Measurements from ENCODE around the gene EML1. TPM values are rescaled to one million over a fixed set of nuclear protein-coding genes. Genes with fewer than 3 reads are reported as not detected.

The EML1 gene
- total and polyA plus RNA-seq, 7 donors, result 3.1 to 40.4 (median 7.5) TPM

- no peaks in the 10 kb centered on the region for H3K9me3 ChIP-seq
- 51 to 62% (median 52%) methylated on average over 9 of the region's 9 CpGs for WGBS, 3 donors
- peak overlapping the region; percentile 6 for H3K27ac ChIP-seq
- no peak for TF ChIP-seq CTCF (IDR thresholded peaks at IDR 0.05)
- ATAC-seq (no peak), DNase-seq (no peak)
- intact Hi-C loops (cut with DNase I), result no loop called here
- H3K4me3 ChIP-seq, result no peak overlapping the region
- no peaks in the 10 kb centered on the region for H3K36me3 ChIP-seq (ENCODE audit: insufficient read depth in 1 of 2, low read depth in 1 of 2)
- no peaks in the 10 kb centered on the region for H3K27me3 ChIP-seq (ENCODE audit: insufficient read depth in 3 of 3, low read length in 2 of 3)
- H3K4me1 ChIP-seq, result peaks cover 50% of the 10 kb centered on the region
These were observed 40.6 kb upstream of the EML1 start for GRCh38 chr14:99752486-99753121.

- Histone ChIP-seq H3K36me3 (ENCODE audit: insufficient read depth in 1 of 2, low read depth in 1 of 2) (no peaks in the 10 kb centered on the region), H3K27ac (no peak overlapping the region), H3K4me1 (peaks cover 45% of the 10 kb centered on the region), H3K4me3 (no peak overlapping the region), H3K27me3 (ENCODE audit: insufficient read depth in 3 of 3, low read length in 2 of 3) (no peaks in the 10 kb centered on the region), H3K9me3 (no peaks in the 10 kb centered on the region)
- no peak for TF ChIP-seq CTCF (IDR thresholded peaks at IDR 0.05)
- 80 to 88% (median 85%) methylated on average over 14 to 16 of the region's 16 CpGs for WGBS, 3 donors
- DNase-seq (no peak), ATAC-seq (no peak)
- intact Hi-C loops (cut with DNase I), result no loop called here
These were observed 39.7 kb upstream of the EML1 start for GRCh38 chr14:99753225-99754140.

GRCh38 chr14:99754141-99755067, 38.8 kb upstream of the EML1 start:
- Histone ChIP-seq H3K27me3 (ENCODE audit: insufficient read depth in 3 of 3, low read length in 2 of 3) (no peaks in the 10 kb centered on the region), H3K27ac (no peak overlapping the region), H3K4me1 (peaks cover 46% of the 10 kb centered on the region), H3K36me3 (ENCODE audit: insufficient read depth in 1 of 2, low read depth in 1 of 2) (no peaks in the 10 kb centered on the region), H3K4me3 (no peak overlapping the region), H3K9me3 (no peaks in the 10 kb centered on the region)
- ATAC-seq, result peak in 1 of 4 donors; percentile 16
- 59 to 75% (median 60%) methylated on average over 24 of the region's 24 CpGs for WGBS, 3 donors
- intact Hi-C loops (cut with DNase I), result loop anchor here in 1 of 2 donors (5.0 kb wide), 1 partner anchor 38 kb away; the partner anchor contains the start of gene EML1
- TF ChIP-seq CTCF (IDR thresholded peaks at IDR 0.05), result no peak
- no peak for DNase-seq

- no peak for DNase-seq
- ATAC-seq, result no peak
These were observed 38.2 kb upstream of the EML1 start for GRCh38 chr14:99755068-99755405.

More at GRCh38 chr14:99755068-99755405, 38.2 kb upstream of the EML1 start:
- Histone ChIP-seq H3K9me3 (no peaks in the 10 kb centered on the region), H3K27me3 (ENCODE audit: insufficient read depth in 3 of 3, low read length in 2 of 3) (no peaks in the 10 kb centered on the region), H3K4me1 (peaks cover 40% of the 10 kb centered on the region), H3K36me3 (ENCODE audit: insufficient read depth in 1 of 2, low read depth in 1 of 2) (no peaks in the 10 kb centered on the region), H3K27ac (no peak overlapping the region), H3K4me3 (no peak overlapping the region)
- WGBS, 3 donors, result 47 to 68% (median 49%) methylated on average over 8 of the region's 8 CpGs
- TF ChIP-seq CTCF (IDR thresholded peaks at IDR 0.05), result no peak
- intact Hi-C loops (cut with DNase I), result loop anchor here in 1 of 2 donors (5.0 kb wide), 1 partner anchor 37 kb away; the partner anchor contains the start of gene EML1
